ENCODE data around the gene SPTBN5.

GRCh38 chr15:41817781-41818180 is 76.1 kb downstream of the SPTBN5 start:
- TF ChIP-seq FOXP2 (optimal IDR thresholded peaks at IDR 0.05; ENCODE audit: control extremely low read depth, extremely low read length, insufficient read depth) (no peak), POLR2AphosphoS5 (IDR thresholded peaks at IDR 0.05; ENCODE audit: borderline replicate concordance, low read depth, low read length) (no peak), EZH2 (IDR thresholded peaks at IDR 0.05) (no peak)
